ENCODE measurements around the gene XG.
"Not testable (repeated sequence)": the region's sequence is repeated elsewhere in the genome, so short reads cannot be mapped to it uniquely, and the experiment has no call there.

GRCh38 chrX:2803486-2803885 is 51.6 kb downstream of the XG start:
- not testable (repeated sequence) for TF ChIP-seq MED1 (CRISPR knock-in tag; IDR thresholded peaks at IDR 0.05; ENCODE audit: borderline replicate concordance); ZNF316 (IDR thresholded peaks at IDR 0.05); PTTG1 (tag; IDR thresholded peaks at IDR 0.05; ENCODE audit: low read depth)
